Activated T-cell treated with anti-CD3 and anti-CD28 coated beads for 24 hours (primary cell): ENCODE data around the gene OGFOD2.

ENCODE experiments used
- DNase-seq: peaks from one replicate; pipeline ENCODE4 v3.0.0-alpha.2; 2020; ENCODE audit warnings: low read depth

Gene OGFOD2

GRCh38 chr12:122989225-122989839 is 14.3 kb downstream of the OGFOD2 start:
- DNase-seq: no peak

DNA sequence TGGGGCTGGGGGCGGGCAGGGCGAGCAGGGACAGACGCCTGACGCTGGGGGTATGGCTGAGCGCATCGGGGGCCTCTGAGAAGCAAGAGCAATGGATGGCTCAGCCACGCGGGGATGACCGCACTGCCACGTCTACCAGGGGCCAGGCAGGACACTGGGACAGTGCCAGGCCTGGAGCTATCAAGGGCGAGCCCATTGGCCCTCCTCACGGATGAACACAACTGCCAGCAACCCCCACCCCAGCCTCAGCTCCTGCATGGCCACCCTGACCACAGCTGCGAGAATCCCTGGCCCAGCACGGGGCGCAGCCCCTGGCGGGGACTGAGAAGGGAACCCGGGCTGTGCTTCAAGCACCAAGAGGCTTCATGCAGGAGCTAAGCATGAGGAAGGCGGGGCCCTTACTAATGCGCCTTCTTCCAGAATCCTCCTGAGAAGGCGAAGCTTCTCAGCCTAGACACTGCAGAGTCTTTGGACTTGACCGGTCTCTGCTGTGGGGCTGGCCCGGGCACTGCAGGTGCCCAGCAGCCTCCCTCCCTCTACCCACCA is 14.9 kb downstream of the OGFOD2 start:
- no peak for DNase-seq

DNA sequence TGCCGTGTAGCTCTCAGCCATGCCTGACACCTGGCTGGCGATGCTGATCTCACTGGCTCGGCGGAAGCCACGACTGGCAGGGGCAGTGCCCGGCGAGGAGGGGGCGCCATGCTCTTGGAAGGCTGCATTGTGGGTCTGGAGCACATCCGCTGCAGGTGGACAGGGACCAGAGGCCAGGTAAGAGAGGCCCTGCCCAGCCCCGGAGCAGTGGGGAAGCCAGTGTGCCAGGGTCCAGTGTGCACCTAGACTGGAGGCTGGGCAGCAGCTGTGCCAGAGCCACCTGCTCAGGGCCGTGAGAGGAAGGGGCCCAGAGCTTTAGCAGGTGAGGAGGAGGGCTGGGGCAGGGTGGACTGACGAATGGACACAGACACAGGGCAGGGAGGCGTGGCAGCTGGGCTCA is 15.5 kb downstream of the OGFOD2 start:
- DNase-seq: no peak

- no peak for DNase-seq
These were observed 16.0 kb downstream of the OGFOD2 start for GRCh38 chr12:122990961-122991622.

- DNase-seq: no peak
These were observed 16.7 kb downstream of the OGFOD2 start for GRCh38 chr12:122991623-122992275.

DNA sequence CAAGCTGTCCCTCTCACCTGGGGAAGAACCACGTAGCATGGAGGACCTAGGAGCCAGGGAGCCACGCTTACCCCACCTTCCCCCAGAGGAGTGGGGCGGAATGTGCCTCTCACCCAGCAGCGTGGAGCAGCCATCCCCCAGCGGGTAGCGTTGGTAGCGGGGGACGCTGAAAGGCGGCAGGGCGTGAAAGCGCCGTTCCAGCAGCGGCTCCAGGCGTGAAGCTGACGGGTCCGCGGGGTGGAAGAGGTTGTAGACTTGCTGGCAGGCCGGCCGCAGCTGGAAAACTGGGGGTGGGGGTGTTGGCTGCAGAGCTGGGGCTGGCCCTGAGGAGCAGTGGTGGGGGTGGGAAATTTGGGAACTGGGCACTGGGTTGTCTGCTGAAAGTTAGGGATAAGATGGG is 17.3 kb downstream of the OGFOD2 start:
- DNase-seq: no peak

GRCh38 chr12:122994140-122994675 is 19.2 kb downstream of the OGFOD2 start:
- no peak for DNase-seq

- no peak for DNase-seq
These were observed 19.9 kb downstream of the OGFOD2 start for GRCh38 chr12:122994781-122995502.

DNA sequence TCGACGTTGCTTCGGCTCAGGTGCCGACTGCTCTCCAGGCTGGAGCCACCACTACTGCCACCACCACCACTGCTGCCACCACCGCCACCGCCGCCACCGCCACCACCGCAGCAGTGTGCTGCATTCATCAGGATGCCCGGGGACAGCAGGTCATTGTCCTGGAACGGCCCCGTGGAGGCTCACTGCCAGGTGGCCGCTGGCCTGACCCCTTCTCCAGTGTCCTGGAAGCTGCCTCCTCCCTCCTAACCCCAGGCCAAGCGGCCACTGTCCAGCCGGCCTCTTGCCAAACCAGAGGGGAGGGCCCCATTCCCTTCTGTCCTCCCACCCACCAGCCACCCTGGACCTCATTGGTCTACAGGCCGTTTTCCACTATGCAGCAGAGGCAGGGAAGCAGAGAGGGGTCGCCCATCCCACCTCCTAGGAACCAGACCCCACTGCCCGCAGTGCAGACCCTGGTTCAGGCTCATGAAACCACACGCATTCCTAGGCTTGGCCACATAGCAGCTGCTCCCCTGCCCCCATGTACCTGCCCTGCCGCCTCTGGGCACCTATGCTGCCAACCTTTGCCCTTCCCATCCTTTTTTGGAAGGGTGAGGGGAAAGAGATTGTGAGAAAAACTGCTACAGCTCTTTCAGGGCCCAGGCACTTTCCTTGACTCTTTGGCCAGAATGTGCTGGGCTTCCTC is 20.6 kb downstream of the OGFOD2 start:
- no peak for DNase-seq

GRCh38 chr12:122996188-122996601 is 21.2 kb downstream of the OGFOD2 start:
- no peak for DNase-seq

DNA sequence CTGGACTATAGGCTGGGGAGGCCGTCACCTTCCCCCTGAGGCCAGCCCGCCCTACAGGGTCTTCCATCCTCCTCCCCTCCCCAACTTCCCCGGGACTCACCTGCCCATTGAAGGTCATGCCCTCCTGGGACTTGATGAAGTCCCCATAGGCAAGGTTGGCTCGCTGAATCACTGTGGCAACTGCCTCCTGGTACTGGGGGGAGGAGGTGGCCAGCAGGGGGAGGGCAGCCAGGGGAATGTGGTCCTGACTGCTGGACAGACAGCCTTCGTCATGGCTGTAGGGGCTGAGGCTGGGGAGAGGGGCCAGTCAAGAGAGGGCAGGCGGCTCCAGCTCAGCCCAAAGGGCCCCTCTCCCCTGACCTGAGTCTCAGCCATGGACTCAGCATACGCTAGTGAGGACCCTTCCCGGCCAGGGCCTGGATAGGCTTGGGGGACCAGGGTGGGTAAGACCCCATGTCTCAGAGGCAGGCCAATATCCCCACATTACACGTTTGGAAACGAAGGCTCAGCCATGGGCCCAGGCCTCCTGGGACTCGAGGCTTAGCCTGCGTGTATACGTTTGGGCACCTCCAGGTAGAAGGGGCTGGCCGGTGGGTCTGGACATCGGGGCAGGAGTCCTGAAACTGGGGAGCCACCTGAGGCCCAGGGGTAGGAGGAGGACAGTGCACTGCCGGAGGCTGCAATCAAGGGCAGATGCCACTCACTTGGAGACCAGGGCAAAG is 21.7 kb downstream of the OGFOD2 start:
- no peak for DNase-seq

DNA sequence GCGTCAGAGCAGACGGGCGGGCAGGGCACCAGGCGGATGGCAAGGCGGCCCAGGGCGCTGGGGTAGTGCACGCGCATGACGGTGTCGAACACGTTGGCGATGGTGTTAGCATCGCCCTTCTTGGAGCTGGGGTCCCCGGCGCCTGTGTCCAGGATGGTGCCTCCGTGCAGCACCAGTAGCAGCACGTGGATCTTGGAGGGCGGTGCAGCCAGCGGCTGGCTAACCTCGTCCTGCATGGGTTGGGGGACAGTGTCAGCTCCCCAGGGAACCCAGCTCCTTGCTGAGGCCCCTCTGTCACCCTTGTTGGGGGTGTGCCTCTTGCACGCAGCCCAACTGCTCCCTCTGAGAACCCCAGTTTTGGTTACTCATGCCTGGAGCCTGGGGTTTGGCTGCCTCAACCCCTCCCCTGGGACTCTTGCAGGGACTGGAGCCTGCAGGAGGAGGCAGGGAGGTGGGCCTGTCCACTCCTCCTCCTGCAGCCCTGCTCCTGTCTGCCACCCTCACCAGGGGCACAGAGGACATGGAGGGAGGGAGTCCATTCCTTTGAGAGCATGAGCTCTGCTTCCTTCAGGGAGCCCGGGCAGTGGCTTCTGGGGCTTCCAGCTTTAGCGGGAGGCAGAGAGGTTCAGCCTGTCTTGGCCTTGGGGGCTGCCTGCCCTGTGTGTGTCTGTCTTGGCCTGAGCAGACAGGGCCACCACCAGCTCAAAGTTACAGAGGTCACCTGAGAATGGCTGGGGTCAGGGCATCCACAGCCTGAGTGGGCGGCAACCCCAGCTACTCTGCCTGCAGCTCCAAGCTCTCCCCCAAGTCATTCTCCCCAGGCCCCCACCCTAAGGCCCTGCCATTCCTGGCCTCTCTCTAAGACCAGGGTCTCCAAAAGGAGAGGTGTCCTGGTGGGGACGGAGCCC is 22.6 kb downstream of the OGFOD2 start:
- no peak for DNase-seq

DNA sequence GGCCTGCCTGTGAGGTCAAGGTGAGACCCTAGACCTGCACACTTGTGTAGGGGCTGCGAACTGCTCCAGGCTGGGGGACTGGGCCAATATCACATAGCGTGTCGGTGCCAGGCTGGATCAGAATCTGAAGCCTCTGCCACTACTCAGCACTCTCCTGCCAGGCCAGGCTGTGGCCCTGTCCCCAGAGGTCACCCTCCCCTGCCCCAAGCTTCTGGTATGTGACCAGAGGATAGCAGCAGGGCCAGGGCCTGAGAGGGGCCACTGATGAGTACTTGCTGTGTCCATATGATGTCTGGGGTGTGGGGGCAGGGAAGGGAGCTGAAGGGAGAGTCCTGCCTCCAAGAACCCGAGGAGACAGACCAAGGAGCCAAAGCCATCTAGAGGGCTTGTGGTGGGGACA is 23.3 kb downstream of the OGFOD2 start:
- DNase-seq: no peak

- DNase-seq: no peak
These were observed 24.3 kb downstream of the OGFOD2 start for GRCh38 chr12:122999196-122999946.

GRCh38 chr12:122999986-123000420 is 25.0 kb downstream of the OGFOD2 start:
- DNase-seq: no peak

- DNase-seq: no peak
These were observed 25.5 kb downstream of the OGFOD2 start for GRCh38 chr12:123000578-123000977.

DNA sequence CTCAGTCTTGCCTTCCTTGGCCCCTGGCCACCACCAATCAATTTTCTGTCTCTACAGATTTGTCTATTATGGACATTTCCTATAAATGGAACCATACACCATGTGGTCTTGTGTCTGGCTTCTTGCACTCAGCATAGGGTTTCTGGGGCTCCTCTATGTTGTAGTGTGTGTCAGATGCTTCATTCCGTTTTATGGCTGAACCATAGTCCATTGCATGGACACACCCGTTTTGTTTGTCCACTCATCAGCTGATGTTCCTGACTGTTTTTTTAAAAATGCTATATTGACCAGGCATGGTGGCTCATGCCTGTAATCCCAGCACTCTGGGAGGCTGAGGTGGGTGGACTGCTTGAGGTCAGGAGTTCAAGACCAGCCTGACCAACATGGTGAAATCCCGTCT is 26.4 kb downstream of the OGFOD2 start:
- DNase-seq: no peak

- DNase-seq: no peak
These were observed 28.2 kb downstream of the OGFOD2 start for GRCh38 chr12:123003257-123003656.

- DNase-seq: no peak
These were observed 29.2 kb downstream of the OGFOD2 start for GRCh38 chr12:123004287-123004686.
